Measurements from ENCODE around the gene SUCLG2.

DNA sequence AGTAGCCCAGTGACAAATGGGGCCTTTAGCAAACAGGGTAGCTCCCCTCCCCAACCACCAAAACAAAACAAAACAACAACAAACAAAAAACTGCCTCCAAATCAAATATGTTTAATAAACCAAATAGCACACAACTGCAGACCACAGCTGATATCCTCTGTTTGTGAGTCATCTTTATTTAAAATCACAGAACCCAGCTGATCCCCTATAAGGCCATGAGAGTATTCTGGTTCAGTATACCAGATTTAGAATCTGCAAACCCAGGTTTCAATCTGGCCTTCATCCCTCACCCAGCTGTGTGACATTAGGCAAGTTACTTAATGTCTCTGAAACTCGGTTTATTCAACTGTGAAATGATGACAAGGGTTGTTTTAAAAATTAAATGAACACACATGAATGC is 124.5 kb downstream of the SUCLG2 start:
- TF ChIP-seq CTCF (conservative IDR thresholded peaks at IDR 0.05; ENCODE audit: low read depth, low read length) (no peak), EZH2 (IDR thresholded peaks at IDR 0.05; ENCODE audit: low read length, unreplicated experiment) (no peak), EZH2phosphoT487 (IDR thresholded peaks at IDR 0.05; ENCODE audit: borderline replicate concordance, low read length) (no peak)
